OCI-LY1 (cell line): ENCODE measurements around the gene MROH7.

Experiments
- CTCF ChIP-seq: fragments of 200-600 bp; sonication (generic), shearing (Covaris generic); IDR thresholded peaks from 2 replicates; pipeline ENCODE4 v1.5.1; 2017; ENCODE audit warnings: mild to moderate bottlenecking, antibody characterized with exemption, low read length, moderate library complexity, mixed read lengths
- EZH2 ChIP-seq: fragments of 200-600 bp; sonication (generic), shearing (Covaris generic); IDR thresholded peaks from 2 replicates; pipeline ENCODE4 v1.8.0; 2017; ENCODE audit warnings: borderline replicate concordance, mixed run types, mild to moderate bottlenecking, antibody characterized with exemption, low read length, moderate library complexity, mixed read lengths

GRCh38 chr1:54643736-54644135, 2.1 kb downstream of the MROH7 start:
- no peak for TF ChIP-seq CTCF
- no peak for TF ChIP-seq EZH2
